NCI-H226 (cell line): ENCODE results near the gene CELF3.
"Not testable (repeated sequence)": the region's sequence is repeated elsewhere in the genome, so short reads cannot be mapped to it uniquely, and the experiment has no call there.

ENCODE experiments used
- DNase-seq: peaks from one replicate; pipeline ENCODE4 v3.0.0-alpha.2; 2015

The CELF3 gene

DNA sequence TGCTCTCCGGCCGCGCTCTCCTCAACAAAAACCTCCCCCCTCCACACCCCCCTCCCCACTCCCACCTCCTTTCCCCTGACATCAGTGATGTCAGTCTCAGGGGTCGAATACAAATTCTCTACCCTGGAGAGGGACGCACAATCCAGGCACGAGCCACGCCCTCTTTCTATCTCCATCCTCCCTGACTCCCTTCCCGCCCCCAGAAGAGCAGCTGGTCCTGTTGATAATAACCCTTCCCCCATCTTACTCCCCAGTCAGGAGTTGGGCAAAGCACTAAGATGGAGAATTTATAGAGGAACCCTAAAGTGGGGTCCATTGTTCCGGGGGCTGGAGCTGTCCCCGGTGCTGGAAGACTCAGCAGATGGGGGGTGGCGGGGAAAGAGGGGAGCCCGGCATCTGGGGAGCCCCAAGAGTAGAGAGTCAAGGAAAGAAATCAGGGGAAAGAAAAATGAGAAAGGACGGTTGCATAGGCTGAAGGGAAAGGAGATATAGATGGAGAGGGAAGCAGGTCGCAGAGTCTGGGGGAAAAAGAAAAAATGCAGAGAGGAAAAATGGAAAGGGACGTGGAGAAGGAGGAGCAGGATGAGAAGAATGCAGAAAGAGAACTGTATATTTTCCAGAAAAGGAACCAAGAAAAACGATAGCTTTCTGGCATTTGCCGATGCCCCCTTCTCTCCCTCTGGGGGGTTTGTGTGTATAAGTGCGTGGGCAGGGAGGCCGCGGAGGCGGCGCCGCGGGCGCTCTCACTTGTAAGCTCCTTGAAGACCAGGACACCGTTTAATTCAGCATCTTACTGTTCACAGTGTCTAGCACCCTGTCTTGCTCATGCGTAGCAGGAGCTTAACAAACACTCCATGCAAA, at the start of gene CELF3:
CELF3 (minus strand) TSS at position 33 of the 861 bp plus-strand sequence. CDS start 783 bp downstream, outside the sequence.
- DNase-seq, result no peak

DNA sequence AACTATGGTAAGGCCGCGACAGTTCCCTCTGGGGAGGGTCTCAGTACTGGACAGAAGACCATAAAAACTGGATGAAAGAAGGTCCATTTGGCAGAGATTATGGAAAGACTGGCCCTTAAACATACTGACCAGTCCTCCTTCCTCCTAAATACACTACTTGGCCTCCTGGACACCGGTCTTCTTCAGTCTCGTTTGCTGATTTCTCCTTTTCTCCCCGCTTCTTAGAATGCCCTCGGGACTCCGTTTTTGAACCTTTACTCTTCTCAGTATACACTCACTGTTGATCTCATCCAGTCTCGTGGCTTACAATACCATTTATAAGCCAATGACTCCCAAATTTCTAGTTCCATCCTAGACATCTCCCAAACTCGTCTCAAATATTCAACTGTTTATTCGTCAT, 47.4 kb upstream of the CELF3 start:
- DNase-seq, result no peak

DNA sequence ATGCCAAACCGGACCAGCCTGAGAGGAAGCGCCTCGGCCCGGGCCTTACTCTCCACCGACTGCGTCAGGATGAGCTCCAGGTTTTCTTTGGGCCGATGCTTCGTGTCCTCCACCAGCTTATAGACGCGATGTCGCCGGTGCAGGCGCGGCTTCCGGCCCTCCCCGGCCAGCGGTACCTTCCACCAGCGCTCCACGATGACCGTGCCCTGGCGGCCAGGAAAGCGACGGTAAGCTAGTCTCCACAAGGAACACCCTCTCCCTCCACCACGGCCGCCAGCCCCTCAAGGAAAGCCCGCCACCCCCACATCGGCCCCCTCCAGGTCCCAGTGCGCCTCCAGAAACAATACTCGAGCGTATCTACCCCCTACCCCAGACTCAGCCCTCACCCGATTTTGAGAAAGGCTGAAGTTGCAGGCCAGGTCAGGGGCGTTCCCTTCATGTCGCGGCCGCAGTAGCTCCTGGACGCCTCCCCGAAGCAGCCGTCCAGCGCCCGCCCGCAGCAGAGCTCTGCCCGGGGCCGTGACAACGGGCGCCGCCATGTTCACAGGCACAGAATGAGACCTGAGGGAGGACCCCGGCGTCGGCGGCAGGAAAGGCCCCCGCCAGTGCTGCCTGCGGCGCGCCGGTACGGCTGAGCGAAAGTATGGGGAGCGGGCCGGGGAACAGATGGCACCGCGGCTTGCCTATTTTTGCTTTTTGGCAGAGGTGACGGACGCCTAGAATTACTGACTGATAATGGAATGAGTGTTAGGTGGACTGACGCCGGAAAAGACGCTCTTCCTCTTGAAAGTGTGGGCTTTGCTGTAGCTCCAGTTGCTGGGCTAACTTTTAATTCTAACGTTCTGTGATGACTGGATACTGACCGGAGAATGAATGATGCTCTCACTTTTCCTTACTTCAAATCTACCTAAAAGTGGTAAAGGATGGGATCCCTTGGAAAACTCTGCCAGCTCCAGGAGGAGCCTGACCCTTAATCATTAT, 46.6 kb upstream of the CELF3 start, which contains the start of gene MRPL9:
MRPL9 (minus strand) TSS at position 556 of the 981 bp plus-strand sequence; CDS start at position 539, 17 bp downstream.
- peak; percentile 76 for DNase-seq

DNA sequence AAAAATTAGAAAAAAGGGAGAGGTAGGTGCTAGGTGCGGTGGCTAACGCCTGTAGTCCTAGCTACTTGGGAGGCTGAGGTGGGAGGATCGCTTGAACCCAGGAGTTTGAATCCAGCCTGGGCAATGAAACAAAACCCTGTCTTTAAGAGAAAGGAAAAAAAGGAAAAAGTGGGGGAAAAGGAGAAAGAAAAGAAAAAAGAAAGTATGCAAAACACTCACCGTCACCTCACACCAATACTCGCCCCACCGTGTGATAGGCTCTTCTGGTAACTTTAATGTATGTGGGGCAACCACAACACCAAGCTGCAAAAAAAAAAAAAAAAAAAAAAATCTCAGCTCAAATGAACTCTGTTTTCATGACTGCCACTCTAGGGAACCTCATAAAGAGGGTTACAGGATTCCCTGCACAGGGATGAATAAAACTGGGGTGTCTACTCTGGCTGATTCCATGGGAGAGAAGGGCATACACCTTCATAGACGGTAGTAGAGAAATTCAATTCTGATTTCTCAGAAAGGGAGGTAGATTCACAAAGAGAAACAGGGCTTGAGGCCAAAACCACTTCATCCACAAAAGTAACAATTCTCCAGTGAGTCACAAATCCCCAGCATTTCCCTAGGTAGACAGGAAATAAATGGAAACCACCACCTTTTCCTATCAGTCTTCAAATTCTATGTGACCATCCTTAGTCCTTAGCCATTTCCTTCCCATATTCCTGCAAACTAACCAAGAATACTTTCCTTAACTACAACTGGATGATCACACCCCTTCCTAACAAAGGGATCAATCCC, 44.2 kb upstream of the CELF3 start:
- peak; percentile 26 for DNase-seq

DNA sequence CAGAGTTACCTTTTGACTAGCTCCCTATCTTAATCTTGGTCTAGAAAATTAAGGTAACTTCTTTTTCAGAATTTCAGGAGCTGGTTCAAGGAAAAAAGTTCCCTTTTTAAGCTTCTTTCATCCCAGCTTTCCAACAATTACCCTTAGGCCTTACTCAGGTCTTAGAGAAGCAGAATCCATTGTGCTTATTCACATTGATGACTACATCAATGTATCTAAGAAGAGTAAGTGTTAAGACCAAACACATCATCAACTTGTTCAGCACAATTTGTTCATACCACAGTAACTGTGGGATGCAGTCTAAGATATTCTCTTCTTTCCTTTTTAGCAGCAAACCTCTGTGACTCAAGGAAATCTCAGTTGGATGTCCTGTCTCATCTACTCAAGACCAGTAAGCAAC, 42.6 kb upstream of the CELF3 start:
- DNase-seq, result no peak

DNA sequence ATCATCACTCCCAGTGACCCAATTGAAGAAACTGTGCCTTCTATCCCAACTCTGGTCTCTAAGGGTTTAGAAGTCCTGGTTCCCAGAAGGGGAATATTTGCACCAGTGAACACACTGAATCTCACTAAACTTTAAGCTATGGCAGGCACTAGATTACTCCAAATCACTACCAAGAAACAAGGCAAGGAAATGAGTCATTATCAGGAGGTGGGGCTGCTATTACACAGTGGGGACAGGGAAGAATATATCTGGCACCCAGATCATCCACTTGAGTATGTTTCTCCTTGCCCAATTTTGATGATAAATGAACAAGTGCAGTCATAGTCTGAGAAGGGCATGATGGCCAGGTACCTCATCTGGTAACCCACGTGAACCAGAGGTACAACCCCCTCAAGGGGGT, 39.7 kb upstream of the CELF3 start:
- DNase-seq, result peak; percentile 23

DNA sequence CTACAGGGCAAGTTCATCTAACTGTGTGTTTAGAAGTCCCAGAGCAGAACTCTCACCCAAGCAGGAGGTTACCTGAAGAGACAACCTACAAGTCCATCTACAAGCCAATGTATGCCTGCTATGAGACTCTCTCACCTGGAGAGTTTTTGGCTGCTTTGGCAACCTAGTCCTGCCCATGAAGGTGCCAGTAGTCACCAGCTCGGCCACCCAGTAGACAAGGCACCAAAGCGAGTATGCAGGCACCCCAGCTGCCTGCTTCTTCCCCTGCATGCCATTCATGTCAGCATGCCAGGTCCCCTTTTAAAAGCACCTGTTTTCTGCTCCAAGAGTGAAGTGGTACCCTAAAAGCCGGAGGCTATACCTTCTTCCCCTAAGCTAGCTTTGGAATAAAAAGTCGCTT, 24.9 kb upstream of the CELF3 start:
- DNase-seq, result no peak

DNA sequence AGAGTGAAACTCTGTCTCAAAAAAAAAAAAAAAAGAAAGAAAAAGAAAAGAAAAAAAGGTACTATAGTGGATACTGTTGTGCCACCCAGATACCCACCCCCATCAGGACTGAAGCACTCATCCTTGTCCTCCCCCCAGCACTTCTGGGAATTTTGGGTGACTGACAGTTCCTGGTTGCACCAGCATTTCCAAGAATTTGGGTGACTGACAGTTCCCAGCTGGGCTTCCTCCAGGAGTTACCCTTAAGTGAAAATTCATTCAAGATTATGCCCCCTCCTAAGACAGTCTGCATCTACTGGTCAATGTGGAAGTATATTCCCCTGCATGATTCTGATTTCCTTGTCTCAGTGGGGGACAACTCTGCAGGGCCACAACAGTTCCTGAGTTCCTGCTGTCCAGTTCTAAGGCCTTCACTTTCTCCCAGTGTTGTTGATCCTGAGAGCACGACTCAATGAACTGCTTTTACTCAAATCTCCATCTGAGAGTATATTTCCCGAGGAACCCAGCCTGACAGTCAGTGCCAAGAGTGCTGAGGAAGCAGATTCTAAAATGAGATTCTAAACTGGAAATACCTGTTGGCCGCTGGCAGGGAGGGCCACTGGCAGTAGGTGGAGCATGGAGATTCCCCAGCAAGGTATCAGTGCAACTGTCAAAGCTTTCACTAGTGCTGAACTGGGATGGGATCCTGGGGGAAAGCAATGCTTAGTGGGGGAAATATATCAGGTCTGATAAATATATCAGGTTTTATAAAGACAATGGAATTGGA, 23.2 kb upstream of the CELF3 start:
- DNase-seq, result no peak

DNA sequence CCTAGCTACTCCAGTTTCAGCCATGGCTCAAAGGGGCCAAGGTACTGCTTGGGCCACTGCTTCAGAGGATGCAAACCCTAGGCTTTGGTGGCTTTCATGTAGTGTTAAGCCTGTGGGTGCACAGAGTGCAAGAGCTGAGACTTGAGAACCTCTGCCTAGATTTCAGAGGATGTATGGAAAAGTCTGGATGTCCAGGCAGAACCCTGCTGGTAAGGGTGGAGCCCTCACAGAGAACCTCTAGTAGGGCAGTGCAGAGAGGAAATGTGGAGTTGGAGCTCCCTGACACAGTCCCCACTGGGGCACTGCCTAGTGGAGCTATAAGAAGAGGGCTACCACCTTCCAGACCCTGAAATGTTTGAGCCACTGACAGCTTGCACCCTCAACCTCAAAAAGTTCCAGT, 20.9 kb upstream of the CELF3 start:
- no peak for DNase-seq

DNA sequence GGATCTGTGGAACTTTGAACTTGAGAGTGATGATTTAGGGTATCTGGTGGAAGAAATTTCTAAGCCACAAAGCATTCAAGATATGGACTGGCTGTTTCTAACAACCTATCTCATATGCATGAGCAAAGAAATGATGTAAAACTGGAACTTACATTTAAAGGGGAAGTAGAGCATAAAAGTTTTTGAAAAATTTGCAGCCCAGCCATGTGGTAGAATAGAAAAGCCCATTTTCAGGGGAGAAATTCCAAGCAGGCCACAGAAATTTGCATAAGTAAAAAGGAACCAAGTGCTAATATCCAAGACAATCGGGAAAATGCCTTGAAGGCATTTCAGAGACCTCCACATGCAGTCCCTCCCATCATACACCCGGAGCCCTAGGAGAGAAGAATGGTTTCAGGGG, 20.4 kb upstream of the CELF3 start:
- DNase-seq, result no peak

DNA sequence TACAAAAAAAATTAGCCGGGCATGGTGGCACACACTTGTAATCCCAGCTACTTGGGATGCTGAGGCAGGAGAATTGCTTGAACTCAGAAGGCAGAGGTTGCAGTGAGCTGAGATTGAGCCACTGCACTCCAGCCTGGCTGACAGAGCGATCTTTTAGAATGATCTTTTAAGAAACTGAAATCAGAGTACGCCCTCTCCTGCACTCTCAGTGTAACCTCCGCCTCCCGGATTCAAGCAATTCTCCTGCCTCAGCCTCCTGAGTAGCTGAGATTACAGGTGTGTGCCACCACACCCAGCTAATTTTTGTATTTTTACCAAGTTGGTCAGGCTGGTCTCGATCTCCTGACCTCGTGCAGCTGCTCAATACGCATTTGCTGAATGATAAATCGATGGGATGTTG, 17.4 kb upstream of the CELF3 start:
- DNase-seq, result not testable (repeated sequence)

DNA sequence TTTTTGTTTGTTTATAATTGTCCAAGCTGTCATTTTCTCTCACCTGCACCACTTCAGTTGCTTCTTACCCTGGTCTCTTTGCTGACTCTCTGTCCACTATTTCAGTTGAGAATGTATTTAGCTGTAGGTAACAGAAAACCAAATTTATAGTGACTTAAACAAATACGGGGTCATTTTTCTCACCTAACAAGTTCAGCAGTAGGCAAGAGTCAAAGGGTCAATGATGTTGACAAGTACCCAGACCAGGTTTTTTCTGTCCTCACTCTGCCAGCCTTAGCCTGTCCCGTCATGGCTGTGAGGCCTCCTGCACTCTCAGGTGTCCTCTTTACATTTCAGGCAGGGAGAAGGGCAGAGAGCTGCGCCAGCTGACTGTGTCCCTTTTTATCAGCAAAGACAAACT, 16.5 kb upstream of the CELF3 start:
- DNase-seq, result no peak

DNA sequence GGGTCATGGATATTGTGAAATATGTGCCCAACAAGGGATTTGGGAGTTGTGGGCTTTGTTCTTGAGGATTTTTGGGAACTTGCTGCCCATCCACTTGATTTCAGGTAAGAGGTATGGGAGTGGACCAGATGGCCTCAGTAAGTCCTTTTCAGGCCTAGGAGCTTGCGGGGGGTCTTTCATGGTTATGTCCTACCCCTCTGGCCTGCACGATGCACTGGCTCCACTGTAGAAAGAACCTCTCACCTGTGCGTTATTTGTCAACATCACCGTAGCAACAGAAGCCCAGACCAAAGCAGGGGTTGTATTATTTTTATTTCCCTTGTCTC, 13.3 kb upstream of the CELF3 start:
- DNase-seq, result no peak

DNA sequence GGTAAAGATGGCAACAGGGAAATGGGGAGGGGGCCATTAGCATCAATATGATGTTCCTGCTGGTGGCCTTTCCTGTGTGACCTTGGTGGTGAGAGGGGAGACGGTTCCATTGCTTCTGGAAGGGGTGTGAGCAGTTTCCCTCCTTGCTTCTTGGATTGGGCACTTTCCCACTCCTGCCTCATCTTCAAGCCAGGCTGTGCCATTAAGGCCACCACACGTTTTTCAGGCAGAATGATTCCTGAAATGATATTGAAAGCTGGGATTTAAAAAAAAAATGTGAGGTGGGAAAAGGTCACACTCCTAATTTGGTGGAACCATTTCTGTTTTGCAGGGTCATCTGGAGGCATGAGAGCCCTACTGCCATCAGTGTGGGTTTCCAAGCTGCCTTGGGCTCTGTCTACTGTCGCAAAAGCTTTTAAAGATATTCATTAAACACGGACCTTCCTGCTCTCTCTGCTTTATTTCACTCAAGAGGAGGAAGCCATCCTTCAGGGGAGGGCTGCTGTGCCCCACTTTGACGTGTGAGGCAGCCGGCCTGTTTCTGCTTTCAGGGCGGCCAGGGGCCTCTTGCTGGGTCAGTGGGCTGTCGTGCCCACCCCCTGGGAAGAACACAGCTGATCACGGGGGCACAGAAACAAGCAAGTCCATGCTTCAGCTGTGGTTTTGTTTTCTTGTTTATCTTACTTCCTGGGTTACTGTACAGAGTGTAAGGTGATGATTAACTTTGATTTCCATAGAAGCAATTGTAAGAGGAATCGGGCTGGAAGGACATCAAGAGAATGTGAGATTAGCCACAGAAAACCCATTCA, 12.8 kb upstream of the CELF3 start:
- DNase-seq, result no peak

DNA sequence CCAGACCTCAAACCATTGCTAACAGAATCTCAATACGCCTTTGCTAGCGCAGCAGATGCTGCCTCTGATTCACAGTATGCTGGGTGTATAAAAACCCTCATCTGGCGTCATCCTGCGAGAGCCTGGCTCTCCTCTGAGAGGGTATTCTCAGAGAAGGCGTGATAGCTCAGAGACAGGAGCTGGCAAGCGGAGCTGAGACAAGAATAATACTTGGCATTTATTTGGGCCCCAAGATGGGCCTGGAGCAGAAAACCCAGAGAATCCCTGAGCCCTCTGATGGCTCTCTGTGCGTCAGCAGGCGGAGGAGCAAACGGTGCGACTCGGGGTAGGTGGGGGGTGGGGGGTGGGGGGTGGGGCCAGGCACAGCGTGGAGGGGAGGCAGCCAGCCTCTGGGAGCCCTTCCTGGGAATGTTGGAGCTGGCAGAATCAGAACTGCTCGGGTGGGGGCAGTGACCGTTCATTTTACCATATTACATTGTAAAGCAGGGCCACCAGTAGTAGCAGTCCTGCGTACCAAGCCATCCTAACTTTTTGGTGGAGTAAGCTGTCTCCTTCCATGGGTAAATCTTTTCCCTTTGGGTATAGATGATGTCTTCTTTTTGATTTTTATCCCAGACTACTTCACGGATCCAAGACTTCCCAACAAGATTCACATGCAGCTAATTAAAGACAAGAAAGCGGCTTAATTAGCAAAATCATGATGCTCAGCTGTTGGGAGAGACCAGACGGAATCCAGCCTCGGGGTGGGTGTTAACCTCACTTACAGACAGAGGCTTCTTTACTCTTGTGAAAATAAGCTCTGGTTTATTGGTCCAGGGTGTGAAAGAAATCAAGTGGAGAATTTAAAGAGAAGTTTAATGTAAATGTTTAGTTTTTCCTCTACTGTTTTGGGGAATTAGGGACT, 11.8 kb upstream of the CELF3 start:
- DNase-seq, result no peak

DNA sequence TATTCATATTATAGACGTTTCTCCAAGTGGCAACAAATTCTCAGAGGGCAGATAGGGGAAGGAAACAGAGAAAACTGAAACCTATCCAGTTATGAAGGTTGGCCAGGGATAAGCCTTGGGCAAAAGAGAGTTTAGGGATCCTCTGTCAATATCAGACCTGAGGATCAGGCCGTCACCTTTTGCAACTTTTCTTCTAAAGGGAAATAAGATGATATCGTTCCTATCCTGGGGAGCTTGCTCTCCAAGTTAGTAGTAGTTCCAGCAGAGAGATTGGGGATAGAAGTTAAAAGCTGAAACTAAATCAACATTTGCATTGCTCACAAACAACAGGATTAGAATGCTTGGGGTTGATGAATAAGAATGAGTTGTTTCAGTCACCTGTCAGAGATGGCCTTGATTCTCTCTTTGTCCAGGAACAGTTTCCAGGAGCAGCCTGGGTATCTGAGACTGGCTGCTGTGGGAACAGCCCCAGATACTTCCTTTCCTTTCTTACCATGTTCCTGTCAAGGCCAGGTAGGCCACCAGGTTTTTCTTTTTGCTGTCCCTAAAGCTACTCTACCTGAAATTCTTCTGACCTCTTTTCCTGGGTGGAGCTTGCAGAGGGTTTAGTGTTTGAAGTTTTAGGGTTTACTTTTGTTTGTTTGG, 7.2 kb upstream of the CELF3 start:
- DNase-seq, result no peak

DNA sequence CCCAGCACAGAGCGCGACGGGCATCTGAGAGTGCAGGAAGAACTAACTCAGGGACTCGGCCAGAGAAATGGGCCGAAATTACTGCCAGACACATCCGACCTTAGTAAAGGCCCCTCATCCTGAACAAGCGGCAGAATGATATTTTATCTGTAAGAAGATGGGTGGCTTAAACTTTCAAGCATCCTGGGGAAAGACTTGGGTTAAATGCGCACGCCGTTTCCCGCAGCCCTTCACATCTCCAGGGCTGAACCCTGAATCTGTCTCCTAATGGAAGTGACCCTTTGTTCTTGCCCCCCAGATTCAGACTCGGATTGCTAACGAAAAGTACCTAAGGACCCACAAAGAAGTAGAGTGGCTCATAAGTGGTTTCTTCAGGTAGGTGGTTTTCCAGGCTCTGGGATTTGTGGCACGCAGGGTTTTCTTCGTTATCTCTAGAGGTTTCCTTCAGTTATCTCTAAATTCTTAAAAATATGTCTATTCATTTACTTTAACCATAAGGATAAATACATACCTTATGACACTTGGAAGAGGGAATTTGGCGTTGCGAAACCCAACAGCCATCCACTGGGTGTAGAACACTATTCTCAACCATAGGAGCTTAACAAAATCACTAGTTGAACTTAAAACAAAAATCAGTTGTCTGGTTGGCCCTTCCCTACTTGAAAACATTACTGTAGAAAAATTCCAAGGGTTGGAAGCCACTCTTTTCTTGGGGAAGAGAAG, 5.3 kb upstream of the CELF3 start:
- peak; percentile 61 for DNase-seq

DNA sequence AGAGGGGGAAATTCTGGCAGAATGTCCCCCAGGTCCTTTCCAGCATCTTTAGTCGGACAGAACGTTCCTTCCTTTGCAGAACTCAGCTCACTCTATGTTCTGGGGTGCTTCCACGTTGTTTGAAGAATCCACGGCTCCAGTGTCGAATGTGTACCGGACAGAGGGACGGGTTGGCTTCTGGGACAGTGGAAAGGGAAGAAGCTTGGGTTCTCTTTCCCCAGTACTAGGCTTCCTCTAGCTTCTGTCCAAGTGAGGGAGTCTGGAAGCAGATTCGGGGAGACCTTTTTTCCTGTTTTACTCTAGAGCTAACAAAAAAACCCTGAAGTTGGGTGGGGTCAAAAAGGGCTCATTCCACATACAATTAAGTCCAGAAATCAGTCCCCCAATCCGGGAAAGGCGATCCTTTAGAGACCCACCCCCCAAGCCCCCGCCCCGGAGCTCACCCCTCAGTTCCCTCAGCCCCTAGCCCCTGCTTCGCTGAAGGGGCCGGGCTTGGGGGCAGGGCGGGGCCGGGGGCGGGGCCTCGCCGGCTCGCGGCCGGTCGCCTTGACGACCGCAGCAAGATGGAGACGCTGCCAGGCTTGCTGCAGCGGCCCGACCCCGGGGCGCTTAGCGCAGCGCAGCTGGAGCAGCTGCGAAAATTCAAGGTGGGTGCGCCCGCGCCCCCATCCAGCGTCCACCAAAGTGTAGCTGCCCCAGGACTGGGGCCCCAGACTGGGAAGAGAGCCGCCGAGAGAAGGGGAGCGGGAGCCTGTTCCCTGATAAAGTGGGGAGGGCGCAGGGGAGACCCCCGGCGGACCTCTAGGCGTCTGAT, 4.6 kb upstream of the CELF3 start, which contains the start of gene RIIAD1:
RIIAD1 (plus strand) TSS at position 549 of the 814 bp plus-strand sequence; CDS start at position 564, 15 bp downstream.
- DNase-seq, result no peak
